HG03378 (cell line): ENCODE data around the gene MYL5.
"Not testable (repeated sequence)": the region's sequence is repeated elsewhere in the genome, so short reads cannot be mapped to it uniquely, and the experiment has no call there.

Experiments used
- ATAC-seq: cut with Tn5 transposase; IDR thresholded peaks from one replicate; pipeline ENCODE4 v1.9.1; 2021; ENCODE audit warnings: mild to moderate bottlenecking, moderate library complexity; ENCODE audit not compliant: unreplicated experiment

MYL5 gene

DNA sequence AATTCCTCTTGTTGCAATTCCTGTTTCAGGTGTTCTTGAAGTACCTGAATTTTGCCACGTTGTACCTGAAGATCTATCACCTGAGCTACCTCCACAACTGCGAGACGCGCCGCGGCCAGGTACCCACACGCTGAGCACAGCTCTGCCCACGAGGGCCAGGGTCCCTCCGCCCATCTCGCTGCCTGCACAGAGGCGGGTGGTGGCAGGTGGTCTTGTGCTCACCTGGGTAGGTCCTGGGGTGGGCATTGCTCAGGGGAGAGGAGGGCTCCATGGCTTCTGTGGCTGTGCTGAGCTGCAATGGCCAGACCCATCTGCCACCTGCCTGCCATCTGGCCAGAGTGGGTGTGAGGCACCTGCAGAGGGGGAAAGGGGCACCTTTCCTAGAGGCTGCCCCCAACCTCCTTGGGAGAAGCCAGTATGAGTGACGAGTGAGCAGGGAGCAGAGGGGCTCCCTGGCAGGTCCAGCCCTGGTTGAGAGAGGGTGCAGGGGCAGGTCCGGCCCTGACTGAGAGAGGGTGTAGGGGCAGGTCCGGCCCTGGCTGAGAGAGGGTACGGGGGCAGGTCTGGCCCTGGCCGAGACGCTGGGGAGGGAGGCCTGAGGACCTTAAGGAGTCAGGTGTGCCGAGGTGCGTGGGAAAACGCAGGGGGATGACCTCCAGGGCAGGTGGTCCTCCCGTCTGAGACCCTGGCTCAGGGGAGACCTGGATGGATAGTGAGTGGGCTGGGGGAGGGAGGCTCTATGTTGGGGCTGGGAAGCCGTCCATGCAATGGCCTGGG, 38.3 kb upstream of the MYL5 start:
- ATAC-seq = no peak

- no peak for ATAC-seq
Observed at GRCh38 chr4:636628-637159, 37.6 kb upstream of the MYL5 start.

DNA sequence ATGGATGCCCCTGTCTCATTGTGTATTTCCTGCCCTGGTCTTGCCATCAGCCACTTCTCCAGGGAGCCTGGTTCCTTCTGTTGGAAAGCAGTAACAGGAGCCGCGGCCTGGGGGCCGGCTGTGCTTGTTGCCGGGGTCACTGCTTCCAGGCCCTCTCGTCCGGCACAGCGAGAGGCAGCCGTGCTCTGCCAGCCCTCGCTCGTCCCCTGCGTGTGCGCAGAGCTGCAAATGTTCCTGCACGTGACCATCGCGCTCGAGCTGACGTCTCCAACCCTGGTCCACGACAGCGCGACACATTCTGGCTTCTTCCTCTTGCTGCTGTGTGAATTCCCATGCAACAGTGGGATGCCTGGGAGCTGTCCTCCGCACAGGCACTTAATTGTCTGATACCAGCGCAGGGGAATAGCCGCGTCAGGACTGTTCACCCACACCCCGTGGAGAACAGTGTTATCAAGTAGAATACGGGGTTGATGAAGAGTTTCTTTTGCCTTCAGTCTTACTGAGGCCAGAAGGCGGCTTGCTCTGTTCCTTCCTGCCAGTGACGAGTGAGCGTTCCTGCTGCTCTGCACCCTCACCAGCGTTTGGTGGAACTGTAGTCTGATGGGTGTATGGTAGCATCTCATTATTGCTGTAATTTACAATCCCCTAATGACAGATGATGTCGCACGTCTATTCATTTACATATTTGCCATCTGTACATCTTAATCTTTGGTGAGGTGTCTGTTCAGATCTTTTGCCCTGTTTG, 36.6 kb upstream of the MYL5 start:
- ATAC-seq = no peak

DNA sequence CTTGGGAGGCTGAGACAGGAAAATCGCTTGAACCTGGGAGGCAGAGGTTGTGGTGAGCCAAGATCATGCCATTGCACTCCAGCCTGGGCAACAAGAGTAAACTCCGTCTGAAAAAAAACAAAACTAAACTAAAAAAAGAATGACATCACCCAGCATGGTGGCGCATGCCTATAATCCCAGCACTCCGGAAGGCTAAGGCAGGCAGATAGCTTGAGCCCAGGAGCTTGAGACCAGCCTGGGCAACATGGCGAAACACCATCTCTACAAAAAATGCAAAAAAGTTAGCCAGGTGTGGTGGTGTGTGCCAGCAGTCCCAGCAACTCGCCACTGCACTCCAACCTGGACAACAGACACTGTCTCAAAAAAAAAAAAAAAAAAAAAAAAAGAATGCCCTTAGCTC, 32.0 kb upstream of the MYL5 start:
- ATAC-seq = not testable (repeated sequence)

DNA sequence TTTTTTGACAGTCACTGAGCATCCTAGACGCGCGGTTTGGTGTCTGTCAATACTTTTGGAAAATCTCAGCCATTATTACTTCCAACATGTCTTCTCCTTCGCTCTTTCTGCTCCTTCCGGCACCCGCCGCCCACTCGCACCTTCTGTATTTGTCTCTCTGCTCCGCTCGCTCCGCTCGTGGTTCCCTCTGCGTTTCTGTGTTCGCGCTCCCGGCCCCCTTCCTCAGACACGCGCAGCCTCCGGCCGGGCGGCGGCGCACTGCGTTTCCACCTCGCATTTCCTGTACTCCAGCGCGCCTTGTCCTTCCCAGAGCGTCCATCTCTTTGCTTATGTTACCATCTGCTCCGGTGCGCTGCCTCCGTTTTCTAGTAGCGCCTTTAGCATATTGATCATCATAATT, 27.9 kb upstream of the MYL5 start:
- ATAC-seq = no peak

DNA sequence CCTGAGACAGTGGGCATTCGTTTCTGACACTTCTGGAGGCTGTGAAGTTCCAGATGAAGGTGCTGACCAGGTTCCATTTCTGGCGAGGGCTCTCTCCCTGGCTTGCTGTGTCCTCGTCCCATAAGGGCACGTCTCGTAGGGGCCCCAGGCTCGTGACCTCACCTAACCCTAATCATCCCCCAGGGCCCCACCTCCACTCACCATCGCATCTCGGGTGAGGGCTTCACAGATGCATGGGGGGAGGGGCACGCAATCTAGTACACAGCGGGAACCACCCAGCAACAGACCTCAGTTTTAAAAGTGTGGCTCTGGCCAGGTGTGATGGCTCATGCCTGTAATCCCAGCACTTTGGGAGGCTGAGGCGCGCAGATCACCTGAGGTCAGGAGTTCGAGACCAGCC, 26.9 kb upstream of the MYL5 start:
- ATAC-seq = no peak

- ATAC-seq = no peak
Observed at GRCh38 chr4:648579-649292, 25.6 kb upstream of the MYL5 start.

DNA sequence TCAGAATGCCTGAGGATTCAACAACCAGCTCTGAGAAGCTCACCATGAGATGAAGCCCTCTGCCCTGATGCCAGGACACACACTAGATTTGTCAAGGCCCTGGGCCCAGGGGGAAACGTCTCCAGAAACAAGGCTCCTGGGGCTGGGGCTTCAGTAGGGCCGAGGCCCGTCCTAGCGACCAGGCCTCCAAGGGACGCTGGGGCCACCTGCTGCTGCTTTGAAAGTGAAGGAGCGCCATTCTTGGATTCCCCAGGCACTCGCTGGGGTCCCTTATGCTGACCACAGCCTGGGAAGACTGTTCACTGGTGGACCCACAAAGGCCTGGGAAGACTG, 25.1 kb upstream of the MYL5 start:
- no peak for ATAC-seq

GRCh38 chr4:649751-650310, 24.5 kb upstream of the MYL5 start:
- no peak for ATAC-seq

GRCh38 chr4:650461-650860, 23.9 kb upstream of the MYL5 start:
- no peak for ATAC-seq

DNA sequence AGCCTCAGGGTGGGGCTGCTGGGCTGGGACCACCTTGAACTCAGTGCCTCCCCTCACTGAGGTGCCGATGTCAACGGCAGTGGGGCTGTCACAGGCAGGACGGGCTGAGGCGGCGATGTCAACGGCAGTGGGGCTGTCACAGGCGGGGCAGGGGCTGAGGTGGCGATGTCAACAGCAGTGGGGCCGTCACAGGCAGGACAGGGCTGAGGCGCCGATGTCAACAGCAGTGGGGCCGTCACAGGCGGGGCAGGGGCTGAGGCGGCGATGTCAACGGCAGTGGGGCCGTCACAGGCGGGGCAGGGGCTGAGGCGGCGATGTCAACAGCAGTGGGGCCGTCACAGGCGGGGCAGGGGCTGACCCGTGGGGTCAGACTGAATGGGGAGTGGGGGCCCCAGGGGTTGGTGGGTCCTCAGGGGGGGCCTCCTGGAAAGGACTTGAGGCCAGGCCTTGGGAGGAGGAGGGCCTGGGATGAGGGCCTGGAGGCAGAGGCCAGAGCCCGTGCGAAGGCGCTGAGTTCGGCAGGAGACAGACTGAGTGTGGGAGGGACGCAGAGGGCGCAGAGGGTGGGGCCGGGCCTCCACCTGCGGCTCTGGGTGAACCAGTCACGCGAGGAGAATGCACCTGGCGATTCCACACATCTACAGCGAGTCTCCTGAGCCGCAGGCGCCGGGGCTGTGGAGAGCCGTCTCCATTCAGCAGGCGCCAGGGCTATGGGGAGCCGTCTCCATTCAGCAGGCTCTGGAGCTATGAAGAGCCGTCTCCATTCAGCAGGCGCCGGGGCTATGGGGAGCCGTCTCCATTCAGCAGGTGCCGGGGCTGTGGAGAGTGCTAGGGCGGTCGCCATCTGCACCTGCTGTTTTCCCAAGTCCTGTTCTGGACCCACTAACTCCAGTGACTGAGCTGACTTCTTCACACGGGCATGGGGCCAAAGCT, 23.1 kb upstream of the MYL5 start:
- no peak for ATAC-seq

GRCh38 chr4:651884-652642, 22.3 kb upstream of the MYL5 start:
- no peak for ATAC-seq

- no peak for ATAC-seq
Observed at GRCh38 chr4:653080-653821, 21.1 kb upstream of the MYL5 start.

- ATAC-seq = no peak
Observed at GRCh38 chr4:653831-654502, 20.4 kb upstream of the MYL5 start.

- ATAC-seq = no peak
Observed at GRCh38 chr4:654503-654845, 19.9 kb upstream of the MYL5 start.

DNA sequence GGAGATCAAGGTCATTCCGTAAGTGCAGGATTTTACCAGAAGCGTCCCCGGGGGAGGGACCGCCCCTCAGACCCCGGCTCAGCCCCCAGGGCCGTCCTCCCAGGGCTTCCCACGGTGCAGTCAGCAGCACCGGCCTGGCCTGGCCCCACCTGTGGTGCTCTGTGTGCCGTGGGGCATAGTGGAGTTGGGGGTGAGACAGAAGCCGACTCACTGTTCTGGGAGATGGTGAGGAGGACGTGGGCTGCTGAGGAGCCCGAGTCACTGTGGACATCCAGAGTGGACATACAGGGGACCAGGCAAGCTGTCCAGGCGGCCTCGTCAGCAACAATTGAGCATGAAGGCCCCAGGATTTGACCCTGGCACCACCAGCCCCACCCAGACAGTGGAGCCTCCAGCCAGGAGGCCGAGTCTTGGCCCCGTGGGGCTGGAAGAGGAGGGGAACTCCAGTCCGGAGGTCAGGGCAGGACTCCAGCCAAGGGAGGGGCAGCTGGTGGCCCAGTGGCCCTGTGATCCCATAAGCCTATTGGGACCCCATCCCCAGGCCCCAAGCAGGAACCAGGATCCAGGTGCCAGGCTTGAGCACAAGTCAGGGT, 19.4 kb upstream of the MYL5 start:
- no peak for ATAC-seq

GRCh38 chr4:655464-656151, 18.7 kb upstream of the MYL5 start:
- ATAC-seq = no peak
